ENCODE data around the gene PNRC2. TPM values are rescaled to one million over a fixed set of nuclear protein-coding genes. Genes with fewer than 3 reads are reported as not detected.

The PNRC2 gene, protein sequence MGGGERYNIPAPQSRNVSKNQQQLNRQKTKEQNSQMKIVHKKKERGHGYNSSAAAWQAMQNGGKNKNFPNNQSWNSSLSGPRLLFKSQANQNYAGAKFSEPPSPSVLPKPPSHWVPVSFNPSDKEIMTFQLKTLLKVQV
- polyA plus RNA-seq: 100 to 1,000 TPM; 114 to 181 (median 126) TPM
- long read RNA-seq, donor 1: 0 reads
- long read RNA-seq, donor 2, transcript PNRC2-201 (3 exons, 2,416 nt): major isoform, 53 of 60 reads
- long read RNA-seq, donor 2, partial matches to known transcripts: 5 of 60 reads
- long read RNA-seq, donor 2, other reads (novel, unspliced or antisense): 0 of 60 reads
- long read RNA-seq, donor 3, transcript PNRC2-204 (2 exons, 171 nt): minor isoform, 12 of 186 reads
- long read RNA-seq, donor 3, transcript PNRC2-201 (3 exons, 2,416 nt): major isoform, 106 of 186 reads
- long read RNA-seq, donor 3, partial matches to known transcripts: 33 of 186 reads
- long read RNA-seq, donor 3, other reads (novel, unspliced or antisense): 31 of 186 reads
- long read RNA-seq, donor 4, transcript PNRC2-201 (3 exons, 2,416 nt): major isoform, 7 of 8 reads
- long read RNA-seq, donor 4, partial matches to known transcripts: 0 of 8 reads
- long read RNA-seq, donor 4, other reads (novel, unspliced or antisense): 0 of 8 reads
- long read RNA-seq, donor 5, transcript PNRC2-201 (3 exons, 2,416 nt): major isoform, 28 of 33 reads
- long read RNA-seq, donor 5, partial matches to known transcripts: 0 of 33 reads
- long read RNA-seq, donor 5, other reads (novel, unspliced or antisense): 0 of 33 reads
- long read RNA-seq, donor 6, transcript PNRC2-202 (3 exons, 814 nt): minor isoform, 8 of 169 reads
- long read RNA-seq, donor 6, transcript PNRC2-201 (3 exons, 2,416 nt): major isoform, 108 of 169 reads
- long read RNA-seq, donor 6, transcript PNRC2-204 (2 exons, 171 nt): minor isoform, 9 of 169 reads
- long read RNA-seq, donor 6, partial matches to known transcripts: 16 of 169 reads
- long read RNA-seq, donor 6, other reads (novel, unspliced or antisense): 28 of 169 reads
- long read RNA-seq, donor 7: 0 reads
- long read RNA-seq, donor 8, transcript PNRC2-201 (3 exons, 2,416 nt): major isoform, 12 of 13 reads
- long read RNA-seq, donor 8, partial matches to known transcripts: 0 of 13 reads
- long read RNA-seq, donor 8, other reads (novel, unspliced or antisense): 0 of 13 reads
- long read RNA-seq, donor 9, transcript PNRC2-201 (3 exons, 2,416 nt): major isoform, 25 of 26 reads
- long read RNA-seq, donor 9, partial matches to known transcripts: 0 of 26 reads
- long read RNA-seq, donor 9, other reads (novel, unspliced or antisense): 0 of 26 reads
- long read RNA-seq, donor 10, transcript PNRC2-202 (3 exons, 814 nt): minor isoform, 8 of 193 reads
- long read RNA-seq, donor 10, transcript PNRC2-204 (2 exons, 171 nt): minor isoform, 10 of 193 reads
- long read RNA-seq, donor 10, transcript PNRC2-201 (3 exons, 2,416 nt): major isoform, 165 of 193 reads
- long read RNA-seq, donor 10, partial matches to known transcripts: 10 of 193 reads
- long read RNA-seq, donor 10, other reads (novel, unspliced or antisense): 0 of 193 reads

DNA sequence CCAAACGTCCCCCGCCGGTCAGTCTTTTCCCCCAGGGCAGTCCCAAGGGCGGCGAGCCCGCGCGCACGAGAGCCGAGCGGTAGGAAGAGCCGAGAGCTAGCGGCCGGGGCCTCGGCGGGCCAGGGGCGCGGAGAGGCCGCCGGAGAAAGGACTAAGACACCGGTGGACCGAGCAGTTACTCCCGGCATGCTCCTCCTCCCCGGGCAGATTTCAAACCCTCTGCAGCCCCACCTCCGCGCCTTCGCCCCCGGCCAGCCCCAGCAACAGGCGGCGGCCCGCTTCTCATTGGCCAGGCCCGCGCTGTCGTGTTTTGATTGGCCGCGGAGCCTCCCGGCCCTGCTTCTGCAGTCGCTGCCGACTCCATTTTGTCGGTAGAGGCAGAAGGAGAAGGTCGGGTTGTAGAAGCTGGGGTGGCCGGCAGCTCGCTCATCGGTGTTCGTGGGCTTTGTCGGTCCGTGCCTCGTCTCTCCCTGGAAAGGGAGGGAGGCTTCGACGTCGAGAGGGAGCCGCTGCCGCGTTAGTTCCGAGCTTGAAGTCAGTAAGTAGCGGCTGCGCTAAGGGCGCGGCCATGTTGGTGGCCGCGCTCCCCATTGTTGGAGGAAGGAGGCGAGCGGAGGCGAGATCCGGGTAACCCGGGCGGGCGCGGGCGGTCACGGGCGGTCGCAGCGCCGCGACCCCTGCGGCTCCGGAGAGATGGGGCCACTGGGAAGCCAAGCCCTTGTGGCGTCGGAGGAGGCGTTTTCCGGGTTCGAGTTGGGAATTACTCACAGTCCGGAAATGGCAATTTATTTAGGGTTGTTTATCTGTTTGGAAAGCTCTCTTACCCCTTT lies at the start of gene PNRC2:
PNRC2 (plus strand) TSS at position 368 of the 830 bp plus-strand sequence. CDS start 1,630 bp downstream, outside the sequence.
- 0 to 2% (median 0%) methylated on average over 74 to 84 of the region's 84 CpGs for WGBS, 3 donors
- H3K27me3 ChIP-seq (ENCODE audit: control insufficient read depth in 3 of 3, insufficient read depth in 3 of 3, low read length in 3 of 3): no peaks in the 10 kb centered on the region
- FAIRE-seq: no peak
- H3K9me3 ChIP-seq (ENCODE audit: control insufficient read depth in 2 of 2, insufficient read depth in 1 of 2, low read depth in 1 of 2, low read length in 1 of 2): no peaks in the 10 kb centered on the region
- no peaks in the 10 kb centered on the region for H3K36me3 ChIP-seq (ENCODE audit: control insufficient read depth in 3 of 3, insufficient read depth in 2 of 3, low read depth in 1 of 3, low read length in 3 of 3)
- DNase-seq: peak; percentile 97 to 98
- peaks cover 0 to 16% (median 4%) of the 10 kb centered on the region in 3 donors for H3K4me1 ChIP-seq (ENCODE audit: control insufficient read depth in 3 of 3, insufficient read depth in 2 of 3, low read depth in 1 of 3, low read length in 2 of 3)
- peak within 1 kb of the TSS; percentile 78 to 93 (median 83) for H3K4me3 ChIP-seq (ENCODE audit: low read depth in 1 of 3, low read length in 3 of 3)
- peak within 1 kb of the TSS; percentile 97 to 99 (median 98) for H3K27ac ChIP-seq (ENCODE audit: low read depth in 1 of 3, low read length in 2 of 3)

DNA sequence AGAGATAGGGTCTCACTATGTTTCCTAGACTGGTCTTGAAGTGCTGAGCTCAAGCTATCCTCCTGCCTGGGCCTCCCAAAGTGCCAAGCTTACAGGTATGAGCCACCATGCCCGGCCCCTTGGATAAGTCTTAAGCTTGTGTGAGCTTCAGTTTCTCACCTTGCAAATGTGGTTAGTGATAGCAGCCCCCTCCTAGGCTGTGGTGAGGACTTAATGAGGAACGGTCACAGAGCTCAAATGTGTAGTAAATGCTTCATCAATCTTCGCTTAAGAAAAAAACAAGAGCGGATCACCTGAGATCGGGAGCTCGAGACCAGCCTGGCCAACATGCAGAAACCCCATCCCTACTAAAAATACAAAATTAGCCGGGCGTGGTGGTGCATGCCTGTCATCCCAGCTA lies 49.5 kb upstream of the PNRC2 start:
- no peak overlapping the region for H3K4me3 ChIP-seq (ENCODE audit: low read depth in 1 of 3, low read length in 3 of 3)
- no peaks in the 10 kb centered on the region for H3K9me3 ChIP-seq (ENCODE audit: control insufficient read depth in 2 of 2, insufficient read depth in 1 of 2, low read depth in 1 of 2, low read length in 1 of 2)
- DNase-seq (no peak), FAIRE-seq (no peak)
- H3K4me1 ChIP-seq (ENCODE audit: control insufficient read depth in 3 of 3, insufficient read depth in 2 of 3, low read depth in 1 of 3, low read length in 2 of 3): peaks cover 0 to 2% (median 2%) of the 10 kb centered on the region in 3 donors
- peaks cover 0 to 8% (median 3%) of the 10 kb centered on the region in 3 donors for H3K27me3 ChIP-seq (ENCODE audit: control insufficient read depth in 3 of 3, insufficient read depth in 3 of 3, low read length in 3 of 3)
- no peaks in the 10 kb centered on the region for H3K36me3 ChIP-seq (ENCODE audit: control insufficient read depth in 3 of 3, insufficient read depth in 2 of 3, low read depth in 1 of 3, low read length in 3 of 3)
- WGBS, 3 donors: 85 to 96% (median 90%) methylated on average over 8 of the region's 8 CpGs
- H3K27ac ChIP-seq (ENCODE audit: low read depth in 1 of 3, low read length in 2 of 3): no peak overlapping the region

DNA sequence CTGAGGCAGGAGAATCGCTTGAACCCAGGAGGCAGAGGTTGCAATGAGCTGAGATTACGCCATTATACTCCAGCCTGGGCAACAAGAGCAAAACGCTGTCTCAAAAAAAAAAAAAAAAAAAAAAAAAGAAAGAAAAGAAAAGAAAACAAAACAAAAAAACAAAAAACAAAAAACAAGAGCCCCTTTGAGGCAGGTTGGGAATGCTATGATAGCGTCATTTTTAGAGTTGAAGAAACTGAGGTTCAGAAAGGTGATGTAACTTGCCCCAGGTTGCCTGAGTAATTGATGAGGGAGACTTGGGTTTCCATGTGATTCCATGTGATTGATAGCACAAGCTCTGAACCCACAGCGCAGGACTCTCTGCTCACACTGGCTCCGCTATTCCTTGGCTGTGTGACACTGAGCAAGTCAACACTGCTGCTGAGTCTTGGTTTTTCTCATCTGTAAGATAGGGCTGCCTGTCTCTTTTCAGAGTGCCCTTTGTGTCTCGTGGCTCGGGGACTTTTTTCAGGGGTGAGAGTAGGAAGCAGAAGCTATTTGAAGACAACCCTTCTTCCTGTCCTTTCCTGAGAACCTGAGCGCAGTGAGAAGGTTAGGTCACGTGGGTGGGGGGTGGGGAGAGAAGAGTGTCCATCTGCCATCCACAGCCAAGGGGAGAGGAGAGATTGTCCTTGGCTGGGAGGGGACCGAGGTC lies 48.9 kb upstream of the PNRC2 start:
- peaks cover 0 to 2% (median 2%) of the 10 kb centered on the region in 3 donors for H3K4me1 ChIP-seq (ENCODE audit: control insufficient read depth in 3 of 3, insufficient read depth in 2 of 3, low read depth in 1 of 3, low read length in 2 of 3)
- 71 to 84% (median 77%) methylated on average over 11 of the region's 11 CpGs for WGBS, 3 donors
- FAIRE-seq: no peak
- DNase-seq: no peak
- H3K36me3 ChIP-seq (ENCODE audit: control insufficient read depth in 3 of 3, insufficient read depth in 2 of 3, low read depth in 1 of 3, low read length in 3 of 3): no peaks in the 10 kb centered on the region
- H3K4me3 ChIP-seq (ENCODE audit: low read depth in 1 of 3, low read length in 3 of 3): no peak overlapping the region
- H3K27me3 ChIP-seq (ENCODE audit: control insufficient read depth in 3 of 3, insufficient read depth in 3 of 3, low read length in 3 of 3): peaks cover 0 to 5% (median under 1%) of the 10 kb centered on the region in 3 donors
- H3K9me3 ChIP-seq (ENCODE audit: control insufficient read depth in 2 of 2, insufficient read depth in 1 of 2, low read depth in 1 of 2, low read length in 1 of 2): no peaks in the 10 kb centered on the region
- H3K27ac ChIP-seq (ENCODE audit: low read depth in 1 of 3, low read length in 2 of 3): no peak overlapping the region

DNA sequence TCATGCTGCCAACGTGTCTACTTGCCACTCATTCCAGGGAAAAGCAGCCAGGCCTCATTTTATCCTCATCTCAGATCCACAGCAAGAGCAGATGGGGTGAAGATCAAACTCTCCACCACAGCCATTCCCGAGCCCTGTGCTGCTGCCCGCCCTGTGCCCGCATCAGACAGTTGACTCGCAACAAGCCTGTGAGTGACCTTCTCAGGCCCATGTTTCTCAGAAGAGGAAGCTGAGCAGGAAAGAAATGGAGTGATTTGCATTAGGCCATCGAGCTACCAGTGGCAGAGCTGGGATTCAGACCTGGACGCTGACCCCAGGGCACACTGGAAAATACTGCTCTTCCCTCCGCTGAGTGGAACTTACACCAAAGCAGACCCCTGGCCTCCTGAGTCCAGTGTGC lies 47.7 kb upstream of the PNRC2 start:
- FAIRE-seq (no peak), DNase-seq (no peak)
- Histone ChIP-seq H3K36me3 (ENCODE audit: control insufficient read depth in 3 of 3, insufficient read depth in 2 of 3, low read depth in 1 of 3, low read length in 3 of 3) (no peaks in the 10 kb centered on the region), H3K4me3 (ENCODE audit: low read depth in 1 of 3, low read length in 3 of 3) (no peak overlapping the region), H3K9me3 (ENCODE audit: control insufficient read depth in 2 of 2, insufficient read depth in 1 of 2, low read depth in 1 of 2, low read length in 1 of 2) (no peaks in the 10 kb centered on the region), H3K27me3 (ENCODE audit: control insufficient read depth in 3 of 3, insufficient read depth in 3 of 3, low read length in 3 of 3) (peaks cover 0 to 3% (median 0%) of the 10 kb centered on the region in 3 donors), H3K4me1 (ENCODE audit: control insufficient read depth in 3 of 3, insufficient read depth in 2 of 3, low read depth in 1 of 3, low read length in 2 of 3) (peaks cover 2 to 6% (median 2%) of the 10 kb centered on the region in 3 donors), H3K27ac (ENCODE audit: low read depth in 1 of 3, low read length in 2 of 3) (no peak overlapping the region)
- 77 to 84% (median 82%) methylated on average over 8 of the region's 8 CpGs for WGBS, 3 donors

DNA sequence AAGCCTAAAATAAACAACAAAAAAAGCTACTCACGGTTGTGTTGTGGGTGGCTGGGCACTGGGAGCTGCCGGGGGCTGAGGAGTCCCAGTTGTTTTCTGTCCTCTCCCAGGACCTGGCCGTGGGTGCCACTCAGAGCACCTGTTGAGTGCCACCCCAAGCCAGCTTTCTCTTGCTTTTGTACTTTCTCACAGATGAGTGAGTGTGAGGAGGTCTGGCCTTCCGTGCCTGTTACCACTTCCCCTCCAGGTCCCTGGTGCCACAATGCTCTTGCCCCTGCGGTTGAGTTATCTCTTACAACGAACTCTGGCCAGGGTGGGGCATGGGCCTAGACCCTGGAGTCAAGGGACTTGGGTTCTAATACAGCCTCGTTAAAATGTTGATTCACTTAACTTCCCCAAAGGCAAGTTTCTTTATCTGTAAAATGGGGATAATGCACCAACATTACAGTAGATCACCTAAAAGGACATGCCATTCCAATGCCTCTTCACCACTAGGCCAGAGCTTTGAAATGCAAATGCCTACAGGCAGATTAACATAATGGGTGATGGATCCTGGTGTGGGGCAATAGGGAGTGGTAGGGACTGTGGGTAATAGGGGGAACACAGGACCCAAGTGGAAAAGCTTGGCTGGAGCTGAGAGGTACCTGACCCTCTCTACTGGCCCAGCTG lies 46.3 kb upstream of the PNRC2 start, which contains the start of gene CNR2:
CNR2 (minus strand) TSS at position 151 of the 669 bp plus-strand sequence. CDS start 37,745 bp downstream, outside the sequence.
- FAIRE-seq (no peak), DNase-seq (no peak)
- peaks cover 2 to 8% (median 2%) of the 10 kb centered on the region in 3 donors for H3K4me1 ChIP-seq (ENCODE audit: control insufficient read depth in 3 of 3, insufficient read depth in 2 of 3, low read depth in 1 of 3, low read length in 2 of 3)
- WGBS, 3 donors: 24 to 45% (median 35%) methylated on average over 7 of the region's 7 CpGs
- H3K36me3 ChIP-seq (ENCODE audit: control insufficient read depth in 3 of 3, insufficient read depth in 2 of 3, low read depth in 1 of 3, low read length in 3 of 3): no peaks in the 10 kb centered on the region
- no peak within 1 kb of the TSS for H3K27ac ChIP-seq (ENCODE audit: low read depth in 1 of 3, low read length in 2 of 3)
- H3K27me3 ChIP-seq (ENCODE audit: control insufficient read depth in 3 of 3, insufficient read depth in 3 of 3, low read length in 3 of 3): peaks cover 0 to 3% (median 0%) of the 10 kb centered on the region in 3 donors
- no peak within 1 kb of the TSS for H3K4me3 ChIP-seq (ENCODE audit: low read depth in 1 of 3, low read length in 3 of 3)
- H3K9me3 ChIP-seq (ENCODE audit: control insufficient read depth in 2 of 2, insufficient read depth in 1 of 2, low read depth in 1 of 2, low read length in 1 of 2): no peaks in the 10 kb centered on the region

DNA sequence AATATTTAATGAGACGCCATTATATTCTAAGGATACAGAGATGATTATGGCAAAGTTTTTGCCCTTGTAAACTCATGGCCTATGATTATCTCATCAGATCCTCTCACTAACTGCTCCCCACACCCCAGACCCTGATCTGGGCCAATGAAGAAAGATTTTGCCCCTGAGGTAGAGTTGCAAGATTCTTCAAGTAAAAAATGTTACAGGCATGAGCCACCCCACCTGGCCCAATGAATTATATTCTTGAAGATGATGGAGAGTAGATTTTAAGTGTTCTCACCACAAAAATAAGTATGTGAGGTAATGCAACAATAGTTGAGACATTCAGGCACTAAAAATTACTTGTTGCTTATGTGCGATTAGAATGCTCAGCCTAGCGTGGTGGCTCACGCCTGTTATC lies 44.7 kb upstream of the PNRC2 start:
- WGBS, 3 donors: 94 to 97% (median 96%) methylated on average over 4 of the region's 4 CpGs
- no peak for FAIRE-seq

More for the DNA sequence above, 44.7 kb upstream of the PNRC2 start:
- Histone ChIP-seq H3K27me3 (ENCODE audit: control insufficient read depth in 3 of 3, insufficient read depth in 3 of 3, low read length in 3 of 3) (peaks cover 0 to 3% (median 0%) of the 10 kb centered on the region in 3 donors), H3K4me1 (ENCODE audit: control insufficient read depth in 3 of 3, insufficient read depth in 2 of 3, low read depth in 1 of 3, low read length in 2 of 3) (peaks cover 2 to 10% (median 2%) of the 10 kb centered on the region in 3 donors), H3K9me3 (ENCODE audit: control insufficient read depth in 2 of 2, insufficient read depth in 1 of 2, low read depth in 1 of 2, low read length in 1 of 2) (no peaks in the 10 kb centered on the region), H3K27ac (ENCODE audit: low read depth in 1 of 3, low read length in 2 of 3) (no peak overlapping the region), H3K4me3 (ENCODE audit: low read depth in 1 of 3, low read length in 3 of 3) (no peak overlapping the region), H3K36me3 (ENCODE audit: control insufficient read depth in 3 of 3, insufficient read depth in 2 of 3, low read depth in 1 of 3, low read length in 3 of 3) (no peaks in the 10 kb centered on the region)
- no peak for DNase-seq
